Measurements from ENCODE around the gene D2HGDH.

The D2HGDH gene

GRCh38 chr2:241809383-241810306 lies 75.2 kb downstream of the D2HGDH start:
- Histone ChIP-seq H3K4me1 (ENCODE audit: control insufficient read depth, insufficient read depth, low read length) (no peaks in the 10 kb centered on the region), H3K4me3 (ENCODE audit: low read length) (no peak overlapping the region), H3K27me3 (replicated peaks; ENCODE audit: control insufficient read depth, insufficient read depth, low read length) (peaks cover 23% of the 10 kb centered on the region), H3K9ac (ENCODE audit: low read length) (no peak overlapping the region), H3K36me3 (ENCODE audit: control insufficient read depth, insufficient read depth, low read length, severe bottlenecking) (no peaks in the 10 kb centered on the region), H3K9me3 (ENCODE audit: control insufficient read depth, low read length) (no peaks in the 10 kb centered on the region)
- no peak for DNase-seq (ENCODE audit: low read depth)

GRCh38 chr2:241810307-241811200 lies 76.1 kb downstream of the D2HGDH start:
- Histone ChIP-seq H3K9me3 (ENCODE audit: control insufficient read depth, low read length) (no peaks in the 10 kb centered on the region), H3K9ac (ENCODE audit: low read length) (no peak overlapping the region), H3K4me3 (ENCODE audit: low read length) (no peak overlapping the region), H3K36me3 (ENCODE audit: control insufficient read depth, insufficient read depth, low read length, severe bottlenecking) (no peaks in the 10 kb centered on the region), H3K27me3 (replicated peaks; ENCODE audit: control insufficient read depth, insufficient read depth, low read length) (peaks cover 27% of the 10 kb centered on the region), H3K4me1 (ENCODE audit: control insufficient read depth, insufficient read depth, low read length) (no peaks in the 10 kb centered on the region)
- no peak for DNase-seq (ENCODE audit: low read depth)

DNA sequence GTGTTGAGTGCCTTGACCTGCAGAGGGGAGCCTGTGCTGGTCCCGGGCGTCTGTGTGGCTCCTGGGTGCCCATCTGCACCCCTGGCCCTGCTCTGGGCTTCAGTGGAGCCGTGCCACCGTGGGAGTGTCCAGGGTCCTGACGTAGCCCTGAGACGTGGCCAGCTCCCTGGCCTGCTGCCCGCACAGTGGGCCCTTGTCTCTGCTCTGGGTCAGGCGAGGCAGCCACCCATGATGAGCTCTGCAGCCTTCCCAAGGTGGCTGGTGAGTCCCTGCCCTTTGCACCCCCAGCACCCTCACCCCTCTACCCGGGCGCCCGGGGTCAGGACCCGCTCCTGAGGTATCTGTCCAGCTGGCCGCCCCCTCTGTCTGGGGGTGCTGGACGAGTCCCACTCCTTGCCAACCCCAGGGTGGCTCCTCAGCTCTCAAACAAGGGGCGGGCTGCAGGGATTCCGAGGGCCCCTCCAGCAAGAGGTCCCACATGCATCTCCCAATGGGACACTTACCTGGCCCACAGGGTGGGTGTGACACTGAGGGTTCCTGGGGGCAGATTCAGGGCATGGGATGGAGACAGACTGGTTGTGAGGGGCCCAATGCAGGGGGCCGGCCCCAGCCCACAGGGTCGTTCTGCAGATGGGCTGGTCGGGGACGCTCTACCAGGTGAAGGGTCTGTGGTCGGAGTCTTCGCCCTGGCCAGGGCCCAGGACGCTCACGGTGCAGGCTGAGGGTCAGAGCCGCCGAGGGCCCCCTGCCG lies 76.9 kb downstream of the D2HGDH start:
- Histone ChIP-seq H3K4me1 (ENCODE audit: control insufficient read depth, insufficient read depth, low read length) (no peaks in the 10 kb centered on the region), H3K9me3 (ENCODE audit: control insufficient read depth, low read length) (no peaks in the 10 kb centered on the region), H3K36me3 (ENCODE audit: control insufficient read depth, insufficient read depth, low read length, severe bottlenecking) (no peaks in the 10 kb centered on the region), H3K9ac (ENCODE audit: low read length) (no peak overlapping the region), H3K4me3 (ENCODE audit: low read length) (no peak overlapping the region), H3K27me3 (replicated peaks; ENCODE audit: control insufficient read depth, insufficient read depth, low read length) (peaks cover 27% of the 10 kb centered on the region)
- no peak for DNase-seq (ENCODE audit: low read depth)

GRCh38 chr2:241811952-241812729 lies 77.7 kb downstream of the D2HGDH start:
- H3K4me1 ChIP-seq (ENCODE audit: control insufficient read depth, insufficient read depth, low read length): no peaks in the 10 kb centered on the region
- no peak overlapping the region for H3K4me3 ChIP-seq (ENCODE audit: low read length)
- no peaks in the 10 kb centered on the region for H3K9me3 ChIP-seq (ENCODE audit: control insufficient read depth, low read length)
- peaks cover 27% of the 10 kb centered on the region for H3K27me3 ChIP-seq (replicated peaks; ENCODE audit: control insufficient read depth, insufficient read depth, low read length)
- no peaks in the 10 kb centered on the region for H3K36me3 ChIP-seq (ENCODE audit: control insufficient read depth, insufficient read depth, low read length, severe bottlenecking)
- no peak for DNase-seq (ENCODE audit: low read depth)
- H3K9ac ChIP-seq (ENCODE audit: low read length): no peak overlapping the region

- no peaks in the 10 kb centered on the region for H3K9me3 ChIP-seq (ENCODE audit: control insufficient read depth, low read length)
- no peaks in the 10 kb centered on the region for H3K36me3 ChIP-seq (ENCODE audit: control insufficient read depth, insufficient read depth, low read length, severe bottlenecking)
- peaks cover 27% of the 10 kb centered on the region for H3K27me3 ChIP-seq (replicated peaks; ENCODE audit: control insufficient read depth, insufficient read depth, low read length)
- no peaks in the 10 kb centered on the region for H3K4me1 ChIP-seq (ENCODE audit: control insufficient read depth, insufficient read depth, low read length)
- H3K4me3 ChIP-seq (ENCODE audit: low read length): no peak overlapping the region
- H3K9ac ChIP-seq (ENCODE audit: low read length): no peak overlapping the region
- DNase-seq (ENCODE audit: low read depth): no peak
Observed at GRCh38 chr2:241812730-241813643, 78.6 kb downstream of the D2HGDH start.

GRCh38 chr2:241813644-241814392 lies 79.4 kb downstream of the D2HGDH start:
- H3K9me3 ChIP-seq (ENCODE audit: control insufficient read depth, low read length): no peaks in the 10 kb centered on the region
- no peaks in the 10 kb centered on the region for H3K4me1 ChIP-seq (ENCODE audit: control insufficient read depth, insufficient read depth, low read length)
- H3K27me3 ChIP-seq (replicated peaks; ENCODE audit: control insufficient read depth, insufficient read depth, low read length): peaks cover 28% of the 10 kb centered on the region
- H3K9ac ChIP-seq (ENCODE audit: low read length): no peak overlapping the region
- H3K36me3 ChIP-seq (ENCODE audit: control insufficient read depth, insufficient read depth, low read length, severe bottlenecking): no peaks in the 10 kb centered on the region
- H3K4me3 ChIP-seq (ENCODE audit: low read length): no peak overlapping the region
- DNase-seq (ENCODE audit: low read depth): no peak

GRCh38 chr2:241814393-241814642 lies 79.9 kb downstream of the D2HGDH start:
- no peak for DNase-seq (ENCODE audit: low read depth)
- no peaks in the 10 kb centered on the region for H3K36me3 ChIP-seq (ENCODE audit: control insufficient read depth, insufficient read depth, low read length, severe bottlenecking)
- no peaks in the 10 kb centered on the region for H3K9me3 ChIP-seq (ENCODE audit: control insufficient read depth, low read length)
- no peak overlapping the region for H3K4me3 ChIP-seq (ENCODE audit: low read length)
- peaks cover 23% of the 10 kb centered on the region for H3K27me3 ChIP-seq (replicated peaks; ENCODE audit: control insufficient read depth, insufficient read depth, low read length)
- H3K9ac ChIP-seq (ENCODE audit: low read length): no peak overlapping the region
- H3K4me1 ChIP-seq (ENCODE audit: control insufficient read depth, insufficient read depth, low read length): no peaks in the 10 kb centered on the region

DNA sequence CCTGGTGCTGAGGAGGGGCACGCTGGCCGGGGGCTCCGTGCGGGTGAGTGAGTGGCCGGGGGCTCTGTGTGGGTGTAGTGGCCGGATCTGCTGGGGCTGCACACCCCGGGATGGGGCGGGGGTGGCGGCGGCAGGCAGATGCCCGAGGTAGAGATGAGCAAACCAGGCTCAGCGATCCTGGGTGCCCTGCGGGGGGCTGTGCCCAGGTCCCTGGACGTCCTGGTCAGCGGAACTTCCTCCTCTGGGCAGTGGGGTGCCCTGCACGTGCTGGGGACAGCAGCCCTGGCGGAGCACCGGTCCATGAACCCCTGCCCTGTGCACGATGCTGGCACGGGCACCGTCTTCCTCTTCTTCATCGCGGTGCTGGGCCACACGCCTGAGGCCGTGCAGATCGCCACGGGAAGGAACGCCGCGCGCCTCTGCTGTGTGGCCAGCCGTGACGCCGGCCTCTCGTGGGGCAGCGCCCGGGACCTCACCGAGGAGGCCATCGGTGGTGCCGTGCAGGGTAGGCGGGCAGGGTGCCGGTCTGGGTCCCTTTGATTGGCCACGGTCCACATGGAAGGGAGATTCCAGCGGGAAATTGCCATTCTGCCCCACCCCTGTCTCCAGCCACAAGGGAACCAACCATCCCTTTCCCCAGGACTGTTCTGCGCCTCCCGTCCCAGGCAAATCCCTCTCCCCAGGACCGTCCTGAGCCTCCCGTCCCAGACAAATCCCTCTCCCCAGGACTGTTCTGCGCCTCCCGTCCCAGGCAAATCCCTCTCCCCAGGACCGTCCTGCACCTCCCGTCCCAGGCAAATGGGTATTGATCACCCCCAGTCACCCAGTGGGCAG lies 80.4 kb downstream of the D2HGDH start:
- Histone ChIP-seq H3K4me3 (ENCODE audit: low read length) (no peak overlapping the region), H3K9me3 (ENCODE audit: control insufficient read depth, low read length) (no peaks in the 10 kb centered on the region), H3K9ac (ENCODE audit: low read length) (no peak overlapping the region), H3K4me1 (ENCODE audit: control insufficient read depth, insufficient read depth, low read length) (no peaks in the 10 kb centered on the region), H3K36me3 (ENCODE audit: control insufficient read depth, insufficient read depth, low read length, severe bottlenecking) (no peaks in the 10 kb centered on the region), H3K27me3 (replicated peaks; ENCODE audit: control insufficient read depth, insufficient read depth, low read length) (peaks cover 18% of the 10 kb centered on the region)
- no peak for DNase-seq (ENCODE audit: low read depth)

Data from adipocyte (in vitro differentiated cells).